Ishikawa (cell line): ENCODE measurements around the gene HBA2.

Experiments
- CEBPB ChIP-seq: IDR thresholded peaks from 2 replicates; pipeline ENCODE4 v1.6.1; 2012
- CREB1 ChIP-seq: IDR thresholded peaks from 2 replicates; pipeline ENCODE4 v1.6.1; 2012; ENCODE audit warnings: low read depth
- EGR1 ChIP-seq: IDR thresholded peaks from 2 replicates; pipeline ENCODE4 v1.6.1; 2012
- EP300 ChIP-seq: IDR thresholded peaks from 2 replicates; pipeline ENCODE4 v1.6.1; 2012; ENCODE audit warnings: borderline replicate concordance
- FOXM1 ChIP-seq: IDR thresholded peaks from 2 replicates; pipeline ENCODE4 v1.6.1; 2012; ENCODE audit warnings: low read depth, borderline replicate concordance
- NFIC ChIP-seq: IDR thresholded peaks from 2 replicates; pipeline ENCODE4 v1.6.1; 2012
- RAD21 ChIP-seq: IDR thresholded peaks from 2 replicates; pipeline ENCODE4 v1.6.1; 2012; ENCODE audit warnings: low read depth
- TAF1 ChIP-seq: IDR thresholded peaks from 2 replicates; pipeline ENCODE4 v1.6.1; 2012; ENCODE audit warnings: low read depth, mild to moderate bottlenecking
- TCF12 ChIP-seq: IDR thresholded peaks from 2 replicates; pipeline ENCODE4 v1.6.1; 2012; ENCODE audit warnings: low read depth
- TEAD4 ChIP-seq: IDR thresholded peaks from 2 replicates; pipeline ENCODE4 v1.6.1; 2012
- USF1 ChIP-seq: IDR thresholded peaks from 2 replicates; pipeline ENCODE4 v1.6.1; 2012
- YY1 ChIP-seq: IDR thresholded peaks from 2 replicates; pipeline ENCODE4 v1.6.1; 2012; ENCODE audit warnings: low read depth
- ZBTB7A ChIP-seq: IDR thresholded peaks from 2 replicates; pipeline ENCODE4 v1.6.1; 2012; ENCODE audit warnings: low read depth
- TF ChIP-seq, protein P1 (sequence below): IDR thresholded peaks from 2 replicates; pipeline ENCODE4 v1.6.1; 2012
- TF ChIP-seq, protein P2 (sequence below): IDR thresholded peaks from 2 replicates; pipeline ENCODE4 v1.6.1; 2012; ENCODE audit warnings: low read depth, mild to moderate bottlenecking

Gene HBA2

GRCh38 chr16:189604-190186, 17.0 kb downstream of the HBA2 start:
- TF ChIP-seq, protein P1, sequence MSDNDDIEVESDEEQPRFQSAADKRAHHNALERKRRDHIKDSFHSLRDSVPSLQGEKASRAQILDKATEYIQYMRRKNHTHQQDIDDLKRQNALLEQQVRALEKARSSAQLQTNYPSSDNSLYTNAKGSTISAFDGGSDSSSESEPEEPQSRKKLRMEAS, result no peak
- no peak for TF ChIP-seq CREB1
- no peak for TF ChIP-seq NFIC
- no peak for TF ChIP-seq ZBTB7A
- TF ChIP-seq FOXM1, result no peak
- TF ChIP-seq RAD21, result no peak
- TF ChIP-seq USF1, result no peak
- no peak for TF ChIP-seq TAF1
- TF ChIP-seq CEBPB, result no peak
- TF ChIP-seq TCF12, result no peak
- TF ChIP-seq EP300, result no peak
- TF ChIP-seq YY1, result no peak
- no peak for TF ChIP-seq TEAD4
- no peak for TF ChIP-seq EGR1
- TF ChIP-seq, protein P2, sequence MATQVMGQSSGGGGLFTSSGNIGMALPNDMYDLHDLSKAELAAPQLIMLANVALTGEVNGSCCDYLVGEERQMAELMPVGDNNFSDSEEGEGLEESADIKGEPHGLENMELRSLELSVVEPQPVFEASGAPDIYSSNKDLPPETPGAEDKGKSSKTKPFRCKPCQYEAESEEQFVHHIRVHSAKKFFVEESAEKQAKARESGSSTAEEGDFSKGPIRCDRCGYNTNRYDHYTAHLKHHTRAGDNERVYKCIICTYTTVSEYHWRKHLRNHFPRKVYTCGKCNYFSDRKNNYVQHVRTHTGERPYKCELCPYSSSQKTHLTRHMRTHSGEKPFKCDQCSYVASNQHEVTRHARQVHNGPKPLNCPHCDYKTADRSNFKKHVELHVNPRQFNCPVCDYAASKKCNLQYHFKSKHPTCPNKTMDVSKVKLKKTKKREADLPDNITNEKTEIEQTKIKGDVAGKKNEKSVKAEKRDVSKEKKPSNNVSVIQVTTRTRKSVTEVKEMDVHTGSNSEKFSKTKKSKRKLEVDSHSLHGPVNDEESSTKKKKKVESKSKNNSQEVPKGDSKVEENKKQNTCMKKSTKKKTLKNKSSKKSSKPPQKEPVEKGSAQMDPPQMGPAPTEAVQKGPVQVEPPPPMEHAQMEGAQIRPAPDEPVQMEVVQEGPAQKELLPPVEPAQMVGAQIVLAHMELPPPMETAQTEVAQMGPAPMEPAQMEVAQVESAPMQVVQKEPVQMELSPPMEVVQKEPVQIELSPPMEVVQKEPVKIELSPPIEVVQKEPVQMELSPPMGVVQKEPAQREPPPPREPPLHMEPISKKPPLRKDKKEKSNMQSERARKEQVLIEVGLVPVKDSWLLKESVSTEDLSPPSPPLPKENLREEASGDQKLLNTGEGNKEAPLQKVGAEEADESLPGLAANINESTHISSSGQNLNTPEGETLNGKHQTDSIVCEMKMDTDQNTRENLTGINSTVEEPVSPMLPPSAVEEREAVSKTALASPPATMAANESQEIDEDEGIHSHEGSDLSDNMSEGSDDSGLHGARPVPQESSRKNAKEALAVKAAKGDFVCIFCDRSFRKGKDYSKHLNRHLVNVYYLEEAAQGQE, result no peak

DNA sequence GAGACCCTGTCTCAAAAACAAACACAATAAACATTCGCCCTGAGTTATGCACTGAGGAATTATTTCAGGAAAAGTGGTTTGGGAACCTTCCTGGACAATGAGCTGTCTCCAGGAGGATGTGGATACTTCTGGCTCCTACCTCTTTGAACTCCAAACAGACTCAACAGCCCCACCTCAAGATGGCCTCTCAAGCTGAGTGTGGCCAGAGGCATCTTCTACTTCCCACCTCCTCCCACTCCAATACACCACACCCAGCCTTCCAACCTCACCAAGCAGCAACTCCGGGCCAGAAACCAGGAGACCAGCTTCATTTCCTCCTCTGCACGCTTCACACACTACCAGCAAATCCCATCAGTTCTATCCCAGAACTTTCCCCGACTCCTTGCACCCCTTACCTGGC, 19.2 kb downstream of the HBA2 start:
- TF ChIP-seq TEAD4, result no peak
- TF ChIP-seq USF1, result no peak
- TF ChIP-seq, protein P2, result no peak
- no peak for TF ChIP-seq RAD21
- TF ChIP-seq NFIC, result no peak
- no peak for TF ChIP-seq TAF1
- TF ChIP-seq FOXM1, result no peak
- TF ChIP-seq TCF12, result no peak
- TF ChIP-seq, protein P1, result no peak
- TF ChIP-seq EP300, result no peak
- TF ChIP-seq EGR1, result no peak
- no peak for TF ChIP-seq CEBPB
- TF ChIP-seq YY1, result no peak
- TF ChIP-seq ZBTB7A, result no peak
- TF ChIP-seq CREB1, result no peak

DNA sequence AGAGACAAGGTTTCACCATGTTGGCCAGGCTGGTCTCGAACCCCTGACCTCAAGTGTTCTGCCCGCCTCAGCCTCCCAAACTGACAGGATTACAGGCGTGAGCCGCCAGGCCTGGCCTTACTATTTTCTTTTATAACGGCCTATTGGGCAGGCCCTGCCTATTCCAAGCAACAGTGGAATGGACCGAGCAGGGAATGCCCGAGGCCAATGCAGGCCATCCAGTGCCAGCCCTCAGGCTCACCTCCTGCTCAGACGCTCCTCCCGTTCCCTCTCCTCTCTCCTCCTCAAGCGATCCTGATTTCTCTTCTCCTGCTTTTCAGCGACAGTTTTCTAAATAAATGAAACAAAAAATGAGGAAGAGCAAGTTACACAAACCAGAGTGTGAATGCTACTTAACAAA, 20.0 kb downstream of the HBA2 start:
- TF ChIP-seq RAD21, result no peak

- TF ChIP-seq EP300 (no peak), TCF12 (no peak), TAF1 (no peak), ZBTB7A (no peak), FOXM1 (no peak), RAD21 (no peak), NFIC (no peak), CEBPB (no peak), USF1 (no peak), TEAD4 (no peak), EGR1 (no peak), CREB1 (no peak), YY1 (no peak)
- TF ChIP-seq, protein P1, result no peak
- TF ChIP-seq, protein P2, result no peak
Observed at GRCh38 chr16:193441-193840, 20.8 kb downstream of the HBA2 start.
